Ovary (tissue), 3 donors: ENCODE measurements around the gene RPS2.

Experiments
- CTCF ChIP-seq, 3 donors: fragments of 450-650 bp in 2 of 3; fragments of 200-600 bp in 1 of 3; IDR thresholded peaks; one replicate each; pipeline versions ENCODE4 v1.5.1 to v1.8.0; 2016 to 2022; ENCODE audit warnings: antibody characterized with exemption in 3 of 3, mild to moderate bottlenecking in 1 of 3
- POLR2A ChIP-seq: fragments of 450-650 bp; IDR thresholded peaks from one replicate; pipeline ENCODE4 v1.6.1; 2017; ENCODE audit warnings: antibody characterized with exemption, mild to moderate bottlenecking, moderate library complexity
- donor health status: DM: no; HTN: no; CAD: no.

GRCh38 chr16:1923299-1924034 is 41.2 kb downstream of the RPS2 start:
- no peak for TF ChIP-seq CTCF (IDR thresholded peaks at IDR 0.05)
- no peak for TF ChIP-seq POLR2A
